Inflammatory macrophage treated with lipopolysaccharide for 4 hours (primary cell): Measurements from ENCODE around the gene DMBT1.

ENCODE experiments used
- DNase-seq: peaks from one replicate; pipeline ENCODE4 v3.0.0-alpha.2; 2020

DMBT1 gene

DNA sequence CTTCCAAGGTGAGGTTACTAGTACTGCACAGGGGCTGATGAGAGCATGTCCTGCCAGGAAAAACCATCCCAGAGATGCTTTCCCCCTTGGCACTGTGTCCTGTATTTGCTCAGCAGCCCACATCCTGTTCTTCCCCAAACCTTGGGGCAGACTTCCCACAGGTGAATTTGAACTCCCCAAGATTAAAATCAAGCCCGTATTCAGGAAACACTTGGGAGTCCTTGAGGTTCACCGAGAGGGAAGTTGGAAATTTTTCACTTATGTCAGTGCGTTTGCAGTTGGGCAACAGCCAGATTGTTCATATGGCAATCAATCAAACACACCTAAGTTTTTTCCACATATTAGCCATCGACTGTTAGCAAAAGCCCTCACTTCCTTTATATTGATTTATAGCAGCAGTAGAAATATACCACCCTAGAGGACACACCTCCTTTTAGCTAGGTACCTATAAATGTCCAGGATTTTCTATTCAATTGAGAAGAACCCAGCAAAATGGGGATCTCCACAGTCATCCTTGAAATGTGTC, at the start of gene DMBT1:
DMBT1 (plus strand) TSS at position 476 of the 526 bp plus-strand sequence; CDS start at position 493, 17 bp downstream.
- DNase-seq, result no peak

DNA sequence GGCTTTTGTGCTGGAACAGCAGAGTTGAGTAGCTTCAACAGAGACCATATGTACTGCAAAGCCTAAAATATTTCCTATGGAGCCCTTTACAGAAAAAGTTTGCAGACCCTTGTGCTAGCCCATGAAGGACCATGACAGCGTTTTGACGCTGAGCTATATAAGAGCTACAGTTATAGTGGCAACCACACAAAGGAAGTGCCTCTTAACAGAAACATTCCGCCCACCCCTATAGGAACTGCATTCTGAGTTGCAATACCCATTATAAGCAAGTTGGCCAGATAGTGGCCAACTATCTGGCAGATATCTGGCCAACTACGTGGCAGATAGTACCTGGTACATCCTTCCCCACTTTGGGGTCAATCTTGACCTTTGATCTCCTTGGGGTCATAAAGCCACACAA, 47.5 kb upstream of the DMBT1 start:
- DNase-seq, result peak; percentile 10

DNA sequence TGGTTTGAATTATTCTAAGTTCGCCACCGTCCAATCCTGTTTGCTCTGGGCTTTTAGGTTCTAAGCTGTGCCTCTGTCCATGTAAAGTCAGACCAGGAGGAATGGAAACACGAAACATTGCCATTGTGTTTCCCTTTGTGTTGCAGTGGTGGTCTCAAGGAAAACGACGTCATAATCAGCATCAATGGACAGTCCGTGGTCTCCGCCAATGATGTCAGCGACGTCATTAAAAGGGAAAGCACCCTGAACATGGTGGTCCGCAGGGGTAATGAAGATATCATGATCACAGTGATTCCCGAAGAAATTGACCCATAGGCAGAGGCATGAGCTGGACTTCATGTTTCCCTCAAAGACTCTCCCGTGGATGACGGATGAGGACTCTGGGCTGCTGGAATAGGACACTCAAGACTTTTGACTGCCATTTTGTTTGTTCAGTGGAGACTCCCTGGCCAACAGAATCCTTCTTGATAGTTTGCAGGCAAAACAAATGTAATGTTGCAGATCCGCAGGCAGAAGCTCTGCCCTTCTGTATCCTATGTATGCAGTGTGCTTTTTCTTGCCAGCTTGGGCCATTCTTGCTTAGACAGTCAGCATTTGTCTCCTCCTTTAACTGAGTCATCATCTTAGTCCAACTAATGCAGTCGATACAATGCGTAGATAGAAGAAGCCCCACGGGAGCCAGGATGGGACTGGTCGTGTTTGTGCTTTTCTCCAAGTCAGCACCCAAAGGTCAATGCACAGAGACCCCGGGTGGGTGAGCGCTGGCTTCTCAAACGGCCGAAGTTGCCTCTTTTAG, 46.3 kb upstream of the DMBT1 start:
- DNase-seq, result no peak

DNA sequence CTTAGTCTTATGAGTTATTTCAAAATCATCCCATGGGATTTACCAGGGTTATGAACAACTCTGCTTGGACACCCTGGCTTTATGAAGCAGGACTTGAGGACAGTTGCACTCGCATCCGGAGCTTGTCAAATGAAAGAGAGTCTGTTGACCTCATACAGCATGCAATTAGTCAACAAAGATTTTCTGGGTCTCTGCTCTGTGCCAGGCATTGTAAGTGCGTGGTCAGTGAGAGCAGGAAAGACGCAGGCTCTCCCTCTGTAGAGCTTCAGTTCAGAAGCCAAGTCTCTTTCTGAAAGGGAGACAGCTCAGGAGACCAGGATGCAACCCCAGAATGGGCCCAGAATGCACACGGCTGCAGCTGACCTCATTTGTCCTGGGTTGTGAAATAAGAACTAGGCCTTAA, 45.5 kb upstream of the DMBT1 start:
- DNase-seq, result no peak

DNA sequence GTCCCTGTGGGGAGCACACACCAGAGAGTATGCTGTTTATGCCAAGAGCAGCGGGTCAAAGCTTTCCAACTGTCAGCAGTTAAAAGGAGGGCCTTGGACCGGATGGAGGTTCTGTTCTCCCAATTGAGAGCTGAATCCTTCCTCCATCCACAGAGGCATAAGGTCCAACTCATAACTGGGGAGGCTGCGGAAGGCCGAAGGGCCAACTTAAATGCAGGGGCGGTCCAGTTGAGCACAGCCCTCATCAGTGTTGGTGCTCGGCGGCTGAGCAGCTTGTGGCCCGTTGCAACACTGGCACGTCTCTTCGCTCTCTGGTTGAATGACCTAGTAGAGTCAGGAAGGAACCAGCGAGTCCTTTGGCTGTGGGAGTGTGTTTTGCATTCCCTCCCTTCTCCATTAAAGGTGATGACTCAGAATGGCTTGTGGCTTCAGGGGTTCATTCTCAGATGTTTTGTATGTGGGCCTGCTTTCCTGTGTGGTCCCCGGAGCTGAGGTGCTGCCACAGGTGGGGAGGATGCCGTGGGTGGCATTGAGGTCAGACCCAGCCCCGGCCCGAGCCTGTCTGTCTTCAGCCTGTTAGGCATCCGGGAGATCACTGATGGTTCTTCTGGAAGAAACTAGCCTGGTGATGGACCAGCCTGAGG, 44.8 kb upstream of the DMBT1 start:
- DNase-seq, result no peak

DNA sequence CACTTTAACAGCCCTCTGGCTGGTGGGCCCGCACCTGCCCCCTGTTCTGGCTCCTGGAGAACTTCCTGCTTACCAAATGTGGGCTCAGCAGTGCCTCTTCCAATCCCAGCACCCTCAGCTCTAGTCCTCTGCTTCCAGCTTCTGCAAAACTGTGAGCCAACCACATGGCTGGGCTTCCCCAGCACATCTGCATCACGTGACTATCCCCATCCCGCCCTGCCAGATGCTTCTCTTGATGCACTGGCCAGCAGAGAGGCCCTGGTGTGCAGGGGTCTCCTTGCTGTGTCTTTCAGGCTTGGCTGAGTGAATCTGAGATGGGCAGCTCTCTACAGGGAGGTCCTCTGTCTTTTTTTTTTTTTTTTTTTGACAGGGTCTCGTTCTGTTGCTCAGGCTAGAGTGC, 43.8 kb upstream of the DMBT1 start:
- DNase-seq, result no peak

DNA sequence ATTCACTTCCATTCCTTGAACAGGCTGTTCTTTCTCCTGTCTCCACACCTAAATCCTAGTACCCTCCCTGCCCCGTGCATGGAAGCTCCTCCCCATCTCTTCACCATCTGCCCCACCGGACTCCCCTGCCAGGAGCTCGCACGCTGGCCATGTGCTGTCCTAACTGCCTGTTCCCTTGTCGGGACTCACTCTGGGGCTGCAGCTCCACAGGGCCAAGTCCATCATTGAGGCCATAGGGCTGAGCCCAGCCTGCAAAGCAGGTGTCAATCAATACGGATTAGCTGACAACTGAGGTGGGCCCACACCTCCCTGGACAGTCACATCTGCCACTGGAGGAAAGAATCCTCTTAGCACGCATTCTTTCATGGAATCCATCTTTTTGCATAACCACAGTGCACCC, 41.4 kb upstream of the DMBT1 start:
- no peak for DNase-seq

DNA sequence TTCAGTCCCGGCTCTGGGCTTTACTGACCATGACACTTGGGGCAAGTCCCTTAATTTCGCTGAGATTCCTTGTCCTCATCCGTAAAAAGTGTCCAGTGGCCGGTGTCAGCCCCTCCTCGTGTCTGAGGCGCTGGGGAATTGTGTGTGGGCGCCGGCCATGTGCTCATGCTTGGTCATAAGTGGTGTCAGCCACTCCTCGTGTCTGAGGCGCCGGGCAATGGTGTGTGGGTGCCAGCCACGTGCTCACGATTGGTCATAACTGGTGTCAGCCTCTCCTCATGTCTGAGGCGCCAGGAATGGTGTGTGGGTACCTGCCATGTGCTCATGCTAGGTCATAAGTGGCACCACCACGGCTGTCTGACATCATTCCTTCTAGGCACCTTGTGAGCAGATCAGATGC, 40.7 kb upstream of the DMBT1 start:
- no peak for DNase-seq

DNA sequence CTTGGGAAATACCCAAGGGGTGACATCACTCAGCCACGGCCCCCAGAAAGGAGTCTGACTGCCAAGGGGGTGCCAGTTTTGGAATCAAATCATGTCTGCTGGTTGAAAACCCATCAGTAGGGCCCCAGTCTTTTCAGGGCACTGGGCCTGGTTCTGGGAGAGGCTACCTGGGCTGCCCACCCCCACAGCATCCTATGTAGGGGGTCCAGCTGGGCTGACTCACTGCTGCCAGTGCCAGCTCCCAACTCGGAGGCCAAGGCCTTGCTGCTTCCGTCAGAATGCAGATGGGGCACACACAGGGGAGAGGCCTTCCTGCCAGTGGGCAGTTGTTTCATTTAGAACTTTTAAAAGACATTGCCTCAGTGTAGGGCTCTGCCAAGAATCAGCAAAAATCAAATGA, 39.5 kb upstream of the DMBT1 start:
- no peak for DNase-seq

DNA sequence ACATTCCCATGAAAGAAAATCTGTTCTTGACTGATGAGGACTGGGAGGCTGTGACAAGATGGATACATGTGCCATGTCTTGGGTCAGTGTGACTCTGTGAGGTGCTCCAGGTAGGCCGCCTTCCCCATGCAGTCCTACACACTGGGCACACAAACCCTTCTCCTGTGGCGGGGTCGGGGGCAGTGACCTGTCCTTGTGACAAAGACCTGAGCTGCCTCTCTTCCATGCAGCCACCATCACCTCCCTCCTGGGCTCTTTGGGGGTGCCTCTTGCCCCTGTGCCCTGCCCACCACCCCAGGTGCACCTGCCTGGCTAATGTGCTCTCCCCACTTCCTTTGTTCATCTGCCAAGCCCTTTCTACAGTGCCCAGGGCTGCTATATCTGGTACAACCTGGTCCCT, 35.7 kb upstream of the DMBT1 start:
- DNase-seq, result no peak

DNA sequence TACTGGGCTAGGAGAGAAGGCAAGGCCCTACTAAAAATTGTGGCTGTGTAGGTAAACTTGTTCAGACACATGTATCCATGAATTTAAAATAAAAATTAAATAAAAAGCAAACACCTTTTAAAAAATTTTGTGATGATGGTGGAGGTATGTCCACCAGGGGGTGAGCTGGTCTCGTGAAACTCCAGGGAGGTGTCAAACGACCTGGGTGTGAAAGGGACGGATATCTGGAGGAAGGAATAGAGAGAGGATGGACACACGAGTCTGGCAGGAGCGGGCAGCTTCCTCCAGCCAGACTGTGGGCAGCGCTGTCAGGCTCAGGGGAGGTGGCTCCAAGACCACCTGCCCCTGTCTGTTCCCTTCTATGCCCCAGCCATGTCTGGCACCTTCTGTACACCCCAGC, 34.8 kb upstream of the DMBT1 start:
- DNase-seq, result no peak

DNA sequence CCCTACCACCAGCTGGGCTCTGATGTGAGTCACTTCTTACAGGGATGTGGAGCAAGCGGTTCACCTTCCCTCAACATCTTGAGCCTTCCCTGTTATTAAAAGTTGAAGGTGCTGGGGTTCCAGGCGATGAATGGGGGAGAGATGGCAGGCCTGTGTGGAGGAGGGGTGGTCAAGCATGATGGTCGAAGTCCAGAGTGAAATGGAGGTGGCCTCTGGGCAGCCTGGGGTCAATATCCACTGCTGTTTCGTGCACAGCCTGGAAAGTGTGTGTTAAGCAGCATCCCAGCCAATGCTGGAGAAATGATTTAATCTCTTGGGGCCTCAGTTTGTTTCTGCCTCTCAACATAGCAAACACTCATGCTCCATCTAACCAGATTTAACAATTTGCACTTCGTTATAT, 33.7 kb upstream of the DMBT1 start:
- no peak for DNase-seq

DNA sequence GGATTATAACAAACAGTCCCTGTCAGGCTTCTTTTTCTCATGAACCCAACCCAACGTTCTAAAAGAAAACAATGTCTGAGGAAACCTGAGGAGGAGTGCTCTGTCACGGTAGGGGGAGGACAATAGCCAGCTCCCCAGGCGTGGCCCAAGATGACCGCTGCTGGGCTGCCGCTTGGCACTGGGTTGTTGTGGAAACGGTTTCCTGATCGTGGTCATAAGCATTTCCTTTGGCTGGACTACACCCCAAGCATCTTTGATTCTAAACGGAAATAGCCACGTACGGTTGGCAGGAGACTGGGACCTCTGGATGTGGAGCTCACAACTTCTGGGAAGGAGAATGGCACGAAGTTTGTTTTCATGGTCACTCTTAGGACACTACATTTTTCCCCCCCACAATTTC, 30.4 kb upstream of the DMBT1 start:
- DNase-seq, result no peak

DNA sequence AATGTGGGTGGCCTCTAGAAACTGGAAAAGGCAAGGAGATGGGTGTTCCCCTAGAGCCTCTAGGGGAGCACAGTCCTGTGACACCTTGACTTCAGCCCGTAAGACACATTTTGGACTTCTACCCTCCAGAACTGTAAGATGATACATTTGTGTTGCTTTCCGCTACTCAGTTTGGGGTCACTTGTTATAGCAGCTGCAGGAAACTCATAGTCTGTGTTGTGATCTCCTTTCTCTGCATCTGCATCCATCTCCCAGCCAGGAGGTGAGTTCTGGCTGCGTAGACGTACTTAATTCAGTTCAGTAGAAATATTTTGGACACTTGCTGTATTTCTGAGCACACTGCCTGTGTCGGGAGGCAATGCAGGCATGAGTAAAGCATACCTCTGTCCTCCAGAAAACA, 29.3 kb upstream of the DMBT1 start:
- DNase-seq, result no peak

DNA sequence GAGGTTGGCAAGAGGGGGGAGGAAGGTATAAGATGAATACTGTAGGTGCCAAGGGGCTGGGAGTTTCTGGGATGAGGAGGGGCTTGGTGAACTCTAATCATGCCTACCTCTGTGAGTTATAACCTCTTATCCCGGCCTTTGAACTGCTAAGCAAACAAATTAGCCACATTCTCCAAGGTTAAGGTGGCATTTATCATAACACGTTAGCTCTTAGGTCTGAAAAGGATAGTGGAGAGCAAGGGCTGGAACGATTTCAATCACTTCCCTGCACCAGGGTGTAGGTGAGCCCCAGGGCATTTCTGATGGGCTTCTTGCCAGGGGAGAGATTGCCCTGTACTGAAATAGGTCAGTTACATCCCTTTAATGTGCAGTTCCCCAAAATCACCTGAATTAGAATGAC, 28.6 kb upstream of the DMBT1 start:
- no peak for DNase-seq

DNA sequence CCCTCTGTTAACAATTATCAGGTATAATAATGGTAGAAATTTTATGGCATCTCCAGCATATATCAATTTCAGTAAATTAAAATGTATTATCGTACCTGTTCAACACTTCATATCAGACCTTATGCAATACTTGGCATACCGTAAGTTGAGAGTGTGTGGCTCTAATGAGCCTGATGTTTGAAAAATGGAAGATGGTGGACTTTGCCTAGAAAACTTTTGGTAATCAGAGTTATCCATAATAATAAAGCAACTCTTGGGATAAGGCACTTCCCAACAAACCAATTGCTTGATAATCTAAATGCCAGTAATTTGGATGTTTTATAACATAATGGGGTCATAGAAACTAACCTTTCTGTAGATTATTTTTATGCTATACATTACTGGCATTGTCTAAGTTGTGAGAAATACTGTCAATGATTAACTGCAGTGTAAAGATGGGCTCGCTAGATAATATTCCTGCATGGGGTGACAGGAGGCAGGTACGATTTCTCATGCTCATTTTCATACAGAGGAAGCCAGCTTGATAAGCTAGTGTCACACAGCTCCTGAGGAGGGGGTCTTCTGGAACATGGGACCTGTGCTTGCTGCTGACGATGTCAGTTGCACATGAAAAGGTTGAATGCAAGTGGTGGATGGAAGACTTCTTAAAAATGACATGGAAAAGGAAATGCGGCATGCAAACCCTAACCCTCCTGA, 27.8 kb upstream of the DMBT1 start:
- DNase-seq, result no peak

DNA sequence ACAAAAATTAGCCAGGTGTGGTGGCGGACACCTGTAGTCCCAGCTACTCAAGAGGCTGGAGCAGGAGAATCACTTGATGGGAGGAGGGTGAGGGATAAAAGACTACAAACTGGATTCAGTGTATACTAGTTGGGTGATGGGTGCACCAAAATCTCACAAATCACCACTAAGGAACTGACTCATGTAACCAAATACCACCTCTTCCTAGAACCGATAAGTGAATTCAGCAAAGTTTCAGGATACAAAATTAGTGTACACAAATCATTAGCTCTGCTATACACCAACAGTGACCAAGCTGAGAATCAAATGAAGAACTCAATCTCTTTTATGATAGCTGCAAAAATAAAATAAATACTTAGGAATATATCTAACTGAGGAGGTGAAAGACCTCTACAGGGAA, 23.0 kb upstream of the DMBT1 start:
- no peak for DNase-seq

DNA sequence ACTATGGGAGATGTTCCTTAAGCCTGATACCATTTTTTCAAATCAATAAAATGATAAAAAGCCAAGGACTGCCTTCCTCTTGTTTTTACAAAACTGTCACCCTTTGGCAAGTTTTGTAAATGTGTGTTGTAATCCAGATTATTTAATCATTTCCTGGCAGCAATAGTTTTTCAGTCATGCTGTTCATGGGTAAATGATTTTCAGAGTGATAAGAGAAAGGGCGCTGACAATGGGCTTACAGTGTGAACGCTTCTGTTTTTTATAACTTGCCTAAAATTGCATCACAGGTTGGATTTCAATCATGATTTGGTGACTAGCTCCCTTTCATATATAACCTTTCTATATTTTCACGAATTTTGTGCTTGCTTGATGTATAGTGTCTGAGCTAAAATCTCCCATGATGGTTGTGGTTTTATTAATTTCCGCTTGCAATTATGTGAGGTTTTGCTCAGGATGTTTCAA, 19.0 kb upstream of the DMBT1 start:
- peak; percentile 46 for DNase-seq

DNA sequence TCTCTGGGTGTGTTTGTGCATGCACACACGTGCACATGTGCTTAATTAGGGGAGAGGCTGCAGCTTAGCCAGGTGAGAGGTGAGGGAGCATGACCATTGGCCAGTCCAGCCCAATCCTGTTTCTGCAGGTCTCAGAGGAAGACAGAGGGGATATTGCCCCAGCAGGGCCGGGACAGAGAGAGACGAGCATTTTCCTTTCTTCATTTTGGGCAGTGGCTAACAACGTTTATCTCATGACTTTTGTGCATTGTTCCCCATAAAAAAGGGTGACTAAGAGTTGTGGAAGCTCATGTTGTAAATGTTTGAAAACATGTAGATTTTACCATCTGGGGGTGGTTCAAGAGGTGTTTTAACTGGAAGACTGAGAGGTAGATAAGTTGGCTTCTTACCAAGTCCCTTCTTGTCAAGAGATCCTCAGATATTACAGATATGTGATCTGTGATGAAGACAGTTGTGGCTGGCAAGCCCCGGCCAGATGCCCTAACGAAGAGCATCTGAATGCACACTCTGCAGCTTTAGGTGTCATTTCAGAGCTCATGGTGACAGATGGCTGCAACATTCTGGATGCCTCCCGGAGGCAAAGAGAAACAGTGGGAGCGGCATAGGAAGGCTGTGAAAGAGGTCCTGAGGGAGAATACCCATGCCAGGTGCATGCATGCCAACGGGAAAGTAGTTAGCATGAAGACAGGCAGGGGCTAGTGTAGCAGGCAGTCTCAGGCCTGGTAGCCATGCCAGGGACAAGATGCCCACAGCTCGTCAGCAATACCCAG, 16.7 kb upstream of the DMBT1 start:
- no peak for DNase-seq

DNA sequence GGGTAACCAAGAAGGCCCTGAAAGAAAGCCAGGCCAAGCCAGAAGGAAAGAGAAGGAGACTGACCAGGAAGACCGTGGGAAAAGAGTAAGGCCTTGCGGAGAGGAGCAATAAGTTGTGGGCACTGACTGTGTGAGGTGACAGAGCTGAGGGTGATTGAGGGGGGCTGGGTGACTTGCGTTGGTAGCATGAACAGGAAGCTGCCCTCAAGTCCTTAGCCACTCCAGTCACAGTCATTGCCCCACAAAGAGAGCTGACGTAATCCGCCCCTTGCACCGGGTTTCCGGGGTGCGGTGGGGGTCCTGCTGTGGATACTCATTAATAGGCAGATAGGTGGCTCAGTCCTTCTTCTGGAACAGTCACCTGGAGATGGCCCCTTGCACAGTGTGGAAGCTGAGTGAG, 16.1 kb upstream of the DMBT1 start:
- DNase-seq, result peak; percentile 21

DNA sequence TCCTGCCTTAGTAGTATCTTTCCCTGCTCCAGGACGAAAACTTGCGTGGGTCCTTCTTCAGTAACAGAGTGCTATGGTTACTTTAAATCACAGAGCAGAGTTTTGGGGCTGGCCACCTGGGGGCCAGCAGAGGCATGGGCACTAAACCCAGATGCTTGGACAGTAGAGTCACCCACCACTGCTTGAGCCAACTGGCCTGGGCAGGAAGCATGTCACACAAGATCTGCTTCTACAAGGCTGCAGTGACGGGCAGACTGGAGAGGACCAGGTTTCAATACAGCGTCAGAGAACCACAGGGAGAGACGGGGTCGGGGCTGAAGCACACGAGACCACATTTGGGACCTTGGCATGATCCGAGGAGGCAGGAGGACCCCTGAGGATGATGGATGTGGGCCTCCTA, 14.3 kb upstream of the DMBT1 start:
- DNase-seq, result no peak

DNA sequence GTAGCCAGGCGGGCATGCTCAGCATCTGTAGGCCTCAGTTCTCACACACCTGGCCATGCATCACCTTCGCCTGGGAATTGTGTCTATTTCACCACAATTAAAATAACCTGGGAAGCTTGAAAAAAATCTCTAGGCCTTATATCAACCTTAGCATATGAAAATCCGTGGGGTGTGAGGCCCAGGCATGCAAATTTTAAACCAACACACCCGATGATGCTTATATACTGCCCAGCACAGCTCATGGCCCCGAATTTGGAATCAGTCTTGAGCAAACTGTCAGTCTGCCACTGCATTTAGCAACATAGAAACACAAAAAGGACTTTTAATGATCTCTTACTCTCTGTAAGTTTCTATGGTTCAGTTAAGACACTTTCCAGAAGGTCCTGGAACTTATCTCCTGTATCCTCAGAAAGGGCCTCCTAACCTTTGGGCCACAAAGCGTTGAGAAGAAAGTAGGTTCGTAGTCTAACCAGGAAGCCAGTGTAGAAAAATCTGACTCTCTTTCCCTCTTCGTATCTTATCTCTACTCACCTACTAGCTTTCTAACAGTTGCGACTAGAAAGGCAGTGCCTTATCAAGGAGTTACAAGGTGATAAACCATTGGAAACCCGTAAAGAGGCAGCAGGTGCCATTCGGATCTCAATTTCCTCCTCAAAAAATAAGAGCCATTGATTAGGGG, 12.0 kb upstream of the DMBT1 start:
- no peak for DNase-seq
